ENCODE data around the gene DNM1L. TPM values are rescaled to one million over a fixed set of nuclear protein-coding genes. Genes with fewer than 3 reads are reported as not detected.

Gene DNM1L
- total and polyA plus RNA-seq, 9 of the 15 experiments (the other 6 are each of a cell fraction or from before 2014, with no cell fraction given): 24.1 to 82.8 (median 61.5) TPM

DNA sequence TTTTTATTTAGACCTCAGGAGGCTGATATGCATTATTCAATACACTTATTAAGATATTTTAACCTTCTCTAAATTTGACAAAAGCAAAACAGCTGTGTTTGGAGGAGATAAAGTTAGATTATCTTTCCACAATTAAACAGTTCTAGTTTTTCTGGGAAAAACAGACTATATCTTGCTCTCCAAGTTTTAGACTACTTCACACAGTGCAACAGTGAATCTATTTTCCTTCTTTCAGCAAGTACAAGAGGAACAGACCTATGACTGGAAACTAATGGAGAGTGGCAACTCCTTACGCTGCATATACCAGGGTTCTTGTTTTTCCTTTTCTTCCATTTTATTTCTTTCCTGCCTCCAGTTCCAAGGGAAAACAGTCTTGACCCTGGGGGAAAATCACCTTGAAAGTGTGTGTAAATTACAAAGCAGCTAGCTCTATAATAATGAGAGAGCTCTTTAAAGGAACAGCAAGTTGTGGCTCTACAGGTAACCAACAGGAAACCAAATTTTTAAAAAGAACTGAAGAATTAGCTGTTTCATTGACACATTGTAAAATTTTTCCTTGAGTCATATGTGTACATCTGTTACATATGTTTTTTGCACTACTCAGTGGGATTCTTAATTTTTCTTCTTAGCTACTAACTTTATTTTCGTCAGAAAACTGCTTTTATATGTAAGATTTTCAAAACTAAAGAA is 27.4 kb downstream of the DNM1L start:
- intact Hi-C loops (cut with micrococcal nuclease): no loop called here
- peak; percentile 74 for ATAC-seq
- H3K4me1 ChIP-seq (replicated peaks in 1 of 2; ENCODE audit: control insufficient read depth in 2 of 2, insufficient read depth in 2 of 2, low read length in 2 of 2): peaks cover 0 to 12% of the 10 kb centered on the region in 2 experiments; a peak in 3 of 5 replicates
- peaks cover 40% of the 10 kb centered on the region; the same call in 2 of the 3 replicates for H3K36me3 ChIP-seq (ENCODE audit: control insufficient read depth, insufficient read depth, low read length)
- H3K79me2 ChIP-seq (ENCODE audit: control insufficient read depth, insufficient read depth, low read length): 0 out of 3 replicates have a peak, but pooled peaks cover 8% of the 10 kb centered on the region
- DNase-seq (ENCODE audit: extremely low read depth in 1 of 4, low spot score in 3 of 4): no peak
- H3K4me2 ChIP-seq (ENCODE audit: insufficient read depth, low read length): peak overlapping the region; percentile 9; the same call in 1 of the 2 replicates
- no peak overlapping the region; a peak in 1 of 4 replicates for H3K9ac ChIP-seq (ENCODE audit: insufficient read depth in 1 of 2, low read depth in 2 of 2, low read length in 2 of 2)
- no peak overlapping the region for H2AFZ ChIP-seq (ENCODE audit: low read depth, low read length)
- WGBS (ENCODE audit: insufficient coverage, low coverage, missing lambda C conversion rate): 46% methylated on average over 2 of the region's 2 CpGs
- H3K9me1 ChIP-seq (ENCODE audit: control insufficient read depth, insufficient read depth, low read length): no peaks in the 10 kb centered on the region
- H3K9me3 ChIP-seq (replicated peaks; ENCODE audit: control insufficient read depth, insufficient read depth, low read depth, low read length): no peaks in the 10 kb centered on the region
- ChIA-PET POLR2A (interaction anchor here (0.9 to 1.5 kb wide), 4 partner anchors 16 to 214 kb away, joined by 3 to 5 read pairs (median 3); partner anchors contain the start of gene YARS2), CTCF (ENCODE audit: low intra/inter-chr PET ratio) (interaction anchor here (0.5 kb wide), 1 partner anchor 256 kb away, joined by 6 read pairs; no protein-coding TSS in a partner anchor)
- in situ Hi-C loops (cut with MboI): no loop called here
- BruUV-seq (replicated peaks): no TSS peak
- H3K4me3 ChIP-seq: no peak overlapping the region
- no peaks in the 10 kb centered on the region for H4K20me1 ChIP-seq (replicated peaks; ENCODE audit: control insufficient read depth, insufficient read depth, low read length)
- FAIRE-seq: no peak
- peak overlapping the region; percentile 42; the same call in 1 of the 3 replicates for H3K27ac ChIP-seq (ENCODE audit: extremely low read depth, low read depth, low read length)
- H3K27me3 ChIP-seq (ENCODE audit: control insufficient read depth in 2 of 2, insufficient read depth in 2 of 2, low read length in 2 of 2): no peaks in the 10 kb centered on the region
- TF ChIP-seq, protein P1, sequence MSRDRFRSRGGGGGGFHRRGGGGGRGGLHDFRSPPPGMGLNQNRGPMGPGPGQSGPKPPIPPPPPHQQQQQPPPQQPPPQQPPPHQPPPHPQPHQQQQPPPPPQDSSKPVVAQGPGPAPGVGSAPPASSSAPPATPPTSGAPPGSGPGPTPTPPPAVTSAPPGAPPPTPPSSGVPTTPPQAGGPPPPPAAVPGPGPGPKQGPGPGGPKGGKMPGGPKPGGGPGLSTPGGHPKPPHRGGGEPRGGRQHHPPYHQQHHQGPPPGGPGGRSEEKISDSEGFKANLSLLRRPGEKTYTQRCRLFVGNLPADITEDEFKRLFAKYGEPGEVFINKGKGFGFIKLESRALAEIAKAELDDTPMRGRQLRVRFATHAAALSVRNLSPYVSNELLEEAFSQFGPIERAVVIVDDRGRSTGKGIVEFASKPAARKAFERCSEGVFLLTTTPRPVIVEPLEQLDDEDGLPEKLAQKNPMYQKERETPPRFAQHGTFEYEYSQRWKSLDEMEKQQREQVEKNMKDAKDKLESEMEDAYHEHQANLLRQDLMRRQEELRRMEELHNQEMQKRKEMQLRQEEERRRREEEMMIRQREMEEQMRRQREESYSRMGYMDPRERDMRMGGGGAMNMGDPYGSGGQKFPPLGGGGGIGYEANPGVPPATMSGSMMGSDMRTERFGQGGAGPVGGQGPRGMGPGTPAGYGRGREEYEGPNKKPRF (IDR thresholded peaks at IDR 0.05; ENCODE audit: low read depth, low read length): no peak
- TF ChIP-seq RAD21 (CRISPR knock-in tag; conservative IDR thresholded peaks at IDR 0.05 in 1 of 2, IDR thresholded peaks at IDR 0.05 in 1 of 2) (no peak), MTF1 (CRISPR knock-in tag; IDR thresholded peaks at IDR 0.05; ENCODE audit: borderline replicate concordance) (no peak), MCM2 (IDR thresholded peaks at IDR 0.05; ENCODE audit: low read depth) (no peak), PTTG1 (tag; IDR thresholded peaks at IDR 0.05; ENCODE audit: low read depth) (no peak), CREB3 (tag; conservative IDR thresholded peaks at IDR 0.05; ENCODE audit: low read depth) (no peak), KAT8 (IDR thresholded peaks at IDR 0.05; ENCODE audit: low read depth) (no peak), ZNF239 (CRISPR knock-in tag; IDR thresholded peaks at IDR 0.05) (no peak), ZNF764 (CRISPR knock-in tag; IDR thresholded peaks at IDR 0.05; ENCODE audit: low read depth) (no peak), NEUROD1 (IDR thresholded peaks at IDR 0.05; ENCODE audit: borderline replicate concordance, low read depth, low read length, partially characterized antibody) (no peak), ZNF347 (CRISPR knock-in tag; IDR thresholded peaks at IDR 0.05; ENCODE audit: low read depth) (no peak)
- TF ChIP-seq, protein P2, sequence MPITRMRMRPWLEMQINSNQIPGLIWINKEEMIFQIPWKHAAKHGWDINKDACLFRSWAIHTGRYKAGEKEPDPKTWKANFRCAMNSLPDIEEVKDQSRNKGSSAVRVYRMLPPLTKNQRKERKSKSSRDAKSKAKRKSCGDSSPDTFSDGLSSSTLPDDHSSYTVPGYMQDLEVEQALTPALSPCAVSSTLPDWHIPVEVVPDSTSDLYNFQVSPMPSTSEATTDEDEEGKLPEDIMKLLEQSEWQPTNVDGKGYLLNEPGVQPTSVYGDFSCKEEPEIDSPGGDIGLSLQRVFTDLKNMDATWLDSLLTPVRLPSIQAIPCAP (CRISPR knock-in tag; IDR thresholded peaks at IDR 0.05; ENCODE audit: borderline replicate concordance): no peak
- TF ChIP-seq, protein P3, sequence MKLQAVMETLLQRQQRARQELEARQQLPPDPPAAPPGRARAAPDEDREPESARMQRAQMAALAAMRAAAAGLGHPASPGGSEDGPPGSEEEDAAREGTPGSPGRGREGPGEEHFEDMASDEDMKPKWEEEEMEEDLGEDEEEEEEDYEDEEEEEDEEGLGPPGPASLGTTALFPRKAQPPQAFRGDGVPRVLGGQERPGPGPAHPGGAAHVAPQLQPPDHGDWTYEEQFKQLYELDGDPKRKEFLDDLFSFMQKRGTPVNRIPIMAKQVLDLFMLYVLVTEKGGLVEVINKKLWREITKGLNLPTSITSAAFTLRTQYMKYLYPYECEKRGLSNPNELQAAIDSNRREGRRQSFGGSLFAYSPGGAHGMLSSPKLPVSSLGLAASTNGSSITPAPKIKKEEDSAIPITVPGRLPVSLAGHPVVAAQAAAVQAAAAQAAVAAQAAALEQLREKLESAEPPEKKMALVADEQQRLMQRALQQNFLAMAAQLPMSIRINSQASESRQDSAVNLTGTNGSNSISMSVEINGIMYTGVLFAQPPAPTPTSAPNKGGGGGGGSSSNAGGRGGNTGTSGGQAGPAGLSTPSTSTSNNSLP (IDR thresholded peaks at IDR 0.05; ENCODE audit: borderline replicate concordance, low read depth, low read length): no peak
